Neural cell (in vitro differentiated cells): ENCODE data around the gene PROSER2.

ENCODE experiments used
- EP300 ChIP-seq: fragments of 450-650 bp; conservative IDR thresholded peaks from 2 replicates; pipeline ENCODE4 v1.6.1; 2014; ENCODE audit warnings: antibody characterized with exemption, mild to moderate bottlenecking, moderate library complexity; ENCODE audit not compliant: poor library complexity, severe bottlenecking
- POLR2AphosphoS5 ChIP-seq: IDR thresholded peaks from 2 replicates; pipeline ENCODE4 v1.6.1; 2012
- RAD21 ChIP-seq: fragments of 450-650 bp; conservative IDR thresholded peaks from 2 replicates; pipeline ENCODE4 v1.6.1; 2014; ENCODE audit warnings: antibody characterized with exemption, mild to moderate bottlenecking, moderate library complexity
- SMC3 ChIP-seq: fragments of 450-650 bp; conservative IDR thresholded peaks from 2 replicates; pipeline ENCODE4 v1.6.1; 2014; ENCODE audit warnings: antibody characterized with exemption, mild to moderate bottlenecking, moderate library complexity; ENCODE audit not compliant: poor library complexity
- TAF1 ChIP-seq: IDR thresholded peaks from 2 replicates; pipeline ENCODE4 v1.6.1; 2012; ENCODE audit warnings: low read depth
- TF ChIP-seq, protein P1 (sequence below): fragments of 450-650 bp; IDR thresholded peaks from 2 replicates; pipeline ENCODE4 v1.5.1; 2014; ENCODE audit warnings: antibody characterized with exemption, mild to moderate bottlenecking, moderate library complexity; ENCODE audit not compliant: poor library complexity, severe bottlenecking
- TF ChIP-seq, protein P2 (sequence below): IDR thresholded peaks from 2 replicates; pipeline ENCODE4 v1.6.1; 2012; ENCODE audit warnings: borderline replicate concordance

DNA sequence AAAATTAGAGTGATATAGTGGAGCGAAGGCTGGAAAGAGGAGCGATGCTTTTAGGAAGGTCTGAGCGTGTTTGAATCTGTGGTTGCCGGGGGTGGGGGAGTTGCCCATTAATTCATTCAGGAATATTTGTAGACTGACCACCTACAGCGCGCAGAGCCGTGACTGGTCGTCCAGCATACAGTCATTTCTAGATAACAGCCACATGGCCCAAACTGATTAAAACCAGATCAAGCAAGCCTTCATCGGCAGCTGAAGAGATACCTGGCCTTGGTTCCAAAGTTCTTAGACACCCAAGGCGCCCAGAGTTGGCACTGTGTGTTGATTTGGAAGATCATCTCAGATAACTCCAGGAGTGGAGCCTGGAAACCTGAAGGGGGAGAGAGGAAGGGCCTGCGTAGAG, 1.7 kb downstream of the PROSER2 start:
- TF ChIP-seq, protein P1, sequence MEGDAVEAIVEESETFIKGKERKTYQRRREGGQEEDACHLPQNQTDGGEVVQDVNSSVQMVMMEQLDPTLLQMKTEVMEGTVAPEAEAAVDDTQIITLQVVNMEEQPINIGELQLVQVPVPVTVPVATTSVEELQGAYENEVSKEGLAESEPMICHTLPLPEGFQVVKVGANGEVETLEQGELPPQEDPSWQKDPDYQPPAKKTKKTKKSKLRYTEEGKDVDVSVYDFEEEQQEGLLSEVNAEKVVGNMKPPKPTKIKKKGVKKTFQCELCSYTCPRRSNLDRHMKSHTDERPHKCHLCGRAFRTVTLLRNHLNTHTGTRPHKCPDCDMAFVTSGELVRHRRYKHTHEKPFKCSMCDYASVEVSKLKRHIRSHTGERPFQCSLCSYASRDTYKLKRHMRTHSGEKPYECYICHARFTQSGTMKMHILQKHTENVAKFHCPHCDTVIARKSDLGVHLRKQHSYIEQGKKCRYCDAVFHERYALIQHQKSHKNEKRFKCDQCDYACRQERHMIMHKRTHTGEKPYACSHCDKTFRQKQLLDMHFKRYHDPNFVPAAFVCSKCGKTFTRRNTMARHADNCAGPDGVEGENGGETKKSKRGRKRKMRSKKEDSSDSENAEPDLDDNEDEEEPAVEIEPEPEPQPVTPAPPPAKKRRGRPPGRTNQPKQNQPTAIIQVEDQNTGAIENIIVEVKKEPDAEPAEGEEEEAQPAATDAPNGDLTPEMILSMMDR: no peak
- TF ChIP-seq POLR2AphosphoS5 (no peak), EP300 (no peak), RAD21 (no peak), SMC3 (no peak), TAF1 (no peak)
- TF ChIP-seq, protein P2, sequence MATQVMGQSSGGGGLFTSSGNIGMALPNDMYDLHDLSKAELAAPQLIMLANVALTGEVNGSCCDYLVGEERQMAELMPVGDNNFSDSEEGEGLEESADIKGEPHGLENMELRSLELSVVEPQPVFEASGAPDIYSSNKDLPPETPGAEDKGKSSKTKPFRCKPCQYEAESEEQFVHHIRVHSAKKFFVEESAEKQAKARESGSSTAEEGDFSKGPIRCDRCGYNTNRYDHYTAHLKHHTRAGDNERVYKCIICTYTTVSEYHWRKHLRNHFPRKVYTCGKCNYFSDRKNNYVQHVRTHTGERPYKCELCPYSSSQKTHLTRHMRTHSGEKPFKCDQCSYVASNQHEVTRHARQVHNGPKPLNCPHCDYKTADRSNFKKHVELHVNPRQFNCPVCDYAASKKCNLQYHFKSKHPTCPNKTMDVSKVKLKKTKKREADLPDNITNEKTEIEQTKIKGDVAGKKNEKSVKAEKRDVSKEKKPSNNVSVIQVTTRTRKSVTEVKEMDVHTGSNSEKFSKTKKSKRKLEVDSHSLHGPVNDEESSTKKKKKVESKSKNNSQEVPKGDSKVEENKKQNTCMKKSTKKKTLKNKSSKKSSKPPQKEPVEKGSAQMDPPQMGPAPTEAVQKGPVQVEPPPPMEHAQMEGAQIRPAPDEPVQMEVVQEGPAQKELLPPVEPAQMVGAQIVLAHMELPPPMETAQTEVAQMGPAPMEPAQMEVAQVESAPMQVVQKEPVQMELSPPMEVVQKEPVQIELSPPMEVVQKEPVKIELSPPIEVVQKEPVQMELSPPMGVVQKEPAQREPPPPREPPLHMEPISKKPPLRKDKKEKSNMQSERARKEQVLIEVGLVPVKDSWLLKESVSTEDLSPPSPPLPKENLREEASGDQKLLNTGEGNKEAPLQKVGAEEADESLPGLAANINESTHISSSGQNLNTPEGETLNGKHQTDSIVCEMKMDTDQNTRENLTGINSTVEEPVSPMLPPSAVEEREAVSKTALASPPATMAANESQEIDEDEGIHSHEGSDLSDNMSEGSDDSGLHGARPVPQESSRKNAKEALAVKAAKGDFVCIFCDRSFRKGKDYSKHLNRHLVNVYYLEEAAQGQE: no peak
